Gastroesophageal sphincter (tissue), 3 donors: ENCODE results near the gene FIGLA.

ENCODE experiments used
- EP300 ChIP-seq: sonication (generic); formaldehyde crosslinking; IDR thresholded peaks from one replicate; pipeline ENCODE4 v1.6.1; 2017; ENCODE audit warnings: antibody characterized with exemption, mild to moderate bottlenecking
- POLR2A ChIP-seq, 2 donors: fragments of 450-650 bp; IDR thresholded peaks; one replicate each; pipeline ENCODE4 v1.6.1; 2017; ENCODE audit warnings: antibody characterized with exemption in 2 of 2, mild to moderate bottlenecking in 2 of 2, moderate library complexity in 1 of 2
- POLR2AphosphoS5 ChIP-seq: sonication (generic); formaldehyde crosslinking; IDR thresholded peaks from one replicate; pipeline ENCODE4 v1.6.1; 2017; ENCODE audit warnings: antibody characterized with exemption
- TF ChIP-seq, protein P1 (sequence below), 4 experiments: fragments of 200-600 bp in 2 of 4; fragments of 450-650 bp in 2 of 4; sonication (generic) in 1 of 4; IDR thresholded peaks; one replicate each; pipeline ENCODE4 v1.5.1; 2017 to 2019; ENCODE audit warnings: antibody characterized with exemption in 4 of 4, mild to moderate bottlenecking in 2 of 4, moderate library complexity in 2 of 4

DNA sequence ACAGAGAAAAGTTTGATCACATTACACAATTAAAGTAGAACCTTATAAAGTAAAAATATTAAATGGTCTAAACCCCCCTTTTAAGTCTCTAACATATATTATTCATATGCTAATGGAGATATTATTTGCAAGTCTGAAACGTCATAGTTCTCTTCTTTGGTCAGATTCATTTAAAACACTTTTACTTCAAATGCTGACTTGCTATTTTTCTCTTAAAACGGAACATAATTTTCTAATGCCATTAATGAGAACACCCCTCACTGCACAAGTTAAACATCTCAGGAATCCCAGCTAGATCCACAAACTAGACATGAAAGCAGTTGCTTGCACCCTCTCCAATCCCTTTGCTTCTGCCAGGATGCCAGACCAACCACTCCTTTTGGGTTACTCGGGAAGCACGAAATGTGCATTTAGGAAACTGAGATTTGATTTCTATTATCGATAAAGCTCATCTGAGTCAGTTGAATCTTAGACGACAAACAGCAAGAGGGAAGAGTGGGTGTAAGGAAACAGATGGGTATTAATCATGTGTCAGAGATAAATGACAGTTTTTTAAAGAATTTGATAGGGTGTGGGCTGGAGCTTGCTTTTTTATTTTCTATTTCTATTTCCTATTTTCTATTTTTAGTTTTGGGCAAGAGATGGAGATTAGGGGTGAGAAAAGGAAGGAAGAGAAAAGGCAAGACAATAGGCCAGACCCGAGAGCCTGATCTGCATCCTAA, 23.9 kb downstream of the FIGLA start:
- TF ChIP-seq, protein P1, sequence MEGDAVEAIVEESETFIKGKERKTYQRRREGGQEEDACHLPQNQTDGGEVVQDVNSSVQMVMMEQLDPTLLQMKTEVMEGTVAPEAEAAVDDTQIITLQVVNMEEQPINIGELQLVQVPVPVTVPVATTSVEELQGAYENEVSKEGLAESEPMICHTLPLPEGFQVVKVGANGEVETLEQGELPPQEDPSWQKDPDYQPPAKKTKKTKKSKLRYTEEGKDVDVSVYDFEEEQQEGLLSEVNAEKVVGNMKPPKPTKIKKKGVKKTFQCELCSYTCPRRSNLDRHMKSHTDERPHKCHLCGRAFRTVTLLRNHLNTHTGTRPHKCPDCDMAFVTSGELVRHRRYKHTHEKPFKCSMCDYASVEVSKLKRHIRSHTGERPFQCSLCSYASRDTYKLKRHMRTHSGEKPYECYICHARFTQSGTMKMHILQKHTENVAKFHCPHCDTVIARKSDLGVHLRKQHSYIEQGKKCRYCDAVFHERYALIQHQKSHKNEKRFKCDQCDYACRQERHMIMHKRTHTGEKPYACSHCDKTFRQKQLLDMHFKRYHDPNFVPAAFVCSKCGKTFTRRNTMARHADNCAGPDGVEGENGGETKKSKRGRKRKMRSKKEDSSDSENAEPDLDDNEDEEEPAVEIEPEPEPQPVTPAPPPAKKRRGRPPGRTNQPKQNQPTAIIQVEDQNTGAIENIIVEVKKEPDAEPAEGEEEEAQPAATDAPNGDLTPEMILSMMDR (IDR thresholded peaks at IDR 0.05), result no peak
- TF ChIP-seq POLR2A (IDR thresholded peaks at IDR 0.05), result no peak
- no peak for TF ChIP-seq POLR2AphosphoS5
- no peak for TF ChIP-seq EP300
